DOHH2 (cell line): ENCODE results near the gene PMPCA.
"Not testable (repeated sequence)": the region's sequence is repeated elsewhere in the genome, so short reads cannot be mapped to it uniquely, and the experiment has no call there.

Experiments used
- EZH2phosphoT487 ChIP-seq: fragments of 200-600 bp; sonication (generic); IDR thresholded peaks from 2 replicates; pipeline ENCODE4 v1.6.1; 2017; ENCODE audit warnings: borderline replicate concordance, mild to moderate bottlenecking, antibody characterized with exemption, low read length, moderate library complexity, mixed read lengths
- TF ChIP-seq, protein P1 (sequence below): fragments of 200-600 bp; sonication (generic); IDR thresholded peaks from one replicate; pipeline ENCODE4 v1.5.1; 2014; ENCODE audit warnings: antibody characterized with exemption, mild to moderate bottlenecking, low read depth, low read length; ENCODE audit not compliant: poor library complexity, severe bottlenecking

DNA sequence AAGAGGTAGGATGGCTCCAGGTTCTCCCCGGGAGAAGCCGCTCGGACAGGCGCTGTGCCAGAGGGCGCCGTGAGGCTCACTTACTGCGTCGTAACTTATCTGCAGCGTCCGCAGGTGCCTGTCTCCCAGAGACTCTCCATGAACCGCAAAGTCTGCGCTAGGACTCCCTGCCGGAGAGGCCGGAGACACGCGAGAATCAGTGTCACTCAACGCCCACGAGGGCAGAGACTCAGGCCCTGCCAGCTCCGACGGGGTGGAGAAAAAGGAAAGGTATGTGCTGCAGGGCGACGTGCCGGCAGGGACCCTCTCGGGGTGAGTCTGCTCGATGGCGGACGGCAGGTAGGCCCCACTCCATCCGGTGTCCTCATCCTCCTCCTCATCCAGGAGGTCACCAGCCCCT is 3.4 kb upstream of the PMPCA start:
- TF ChIP-seq, protein P1, sequence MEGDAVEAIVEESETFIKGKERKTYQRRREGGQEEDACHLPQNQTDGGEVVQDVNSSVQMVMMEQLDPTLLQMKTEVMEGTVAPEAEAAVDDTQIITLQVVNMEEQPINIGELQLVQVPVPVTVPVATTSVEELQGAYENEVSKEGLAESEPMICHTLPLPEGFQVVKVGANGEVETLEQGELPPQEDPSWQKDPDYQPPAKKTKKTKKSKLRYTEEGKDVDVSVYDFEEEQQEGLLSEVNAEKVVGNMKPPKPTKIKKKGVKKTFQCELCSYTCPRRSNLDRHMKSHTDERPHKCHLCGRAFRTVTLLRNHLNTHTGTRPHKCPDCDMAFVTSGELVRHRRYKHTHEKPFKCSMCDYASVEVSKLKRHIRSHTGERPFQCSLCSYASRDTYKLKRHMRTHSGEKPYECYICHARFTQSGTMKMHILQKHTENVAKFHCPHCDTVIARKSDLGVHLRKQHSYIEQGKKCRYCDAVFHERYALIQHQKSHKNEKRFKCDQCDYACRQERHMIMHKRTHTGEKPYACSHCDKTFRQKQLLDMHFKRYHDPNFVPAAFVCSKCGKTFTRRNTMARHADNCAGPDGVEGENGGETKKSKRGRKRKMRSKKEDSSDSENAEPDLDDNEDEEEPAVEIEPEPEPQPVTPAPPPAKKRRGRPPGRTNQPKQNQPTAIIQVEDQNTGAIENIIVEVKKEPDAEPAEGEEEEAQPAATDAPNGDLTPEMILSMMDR, result not testable (repeated sequence)
- not testable (repeated sequence) for TF ChIP-seq EZH2phosphoT487
